Measurements from ENCODE around the gene ESR1. TPM values are rescaled to one million over a fixed set of nuclear protein-coding genes. Genes with fewer than 3 reads are reported as not detected.

ESR1 gene
- total and polyA plus RNA-seq, 4 donors: 0.05 to 16.1 (median 6.3) TPM

DNA sequence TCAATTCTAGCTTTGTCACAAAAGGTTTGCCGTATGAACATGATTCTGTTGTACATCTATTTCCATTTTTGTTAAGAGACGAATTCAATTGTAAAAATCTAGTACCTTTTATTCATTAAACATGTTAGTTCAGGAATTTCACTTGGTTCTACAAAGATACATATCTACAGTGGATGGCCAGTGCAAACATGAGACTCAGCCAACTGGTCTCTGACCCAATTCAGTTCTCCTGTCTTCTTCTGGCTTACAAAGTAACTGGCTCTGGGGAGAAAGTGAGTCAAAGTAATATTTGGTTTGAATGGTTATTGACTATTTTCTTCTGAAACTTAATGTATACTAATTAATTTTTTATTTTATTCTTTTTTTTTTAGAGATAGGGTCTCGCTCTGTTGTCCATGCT, 70.0 kb downstream of the ESR1 start:
- Histone ChIP-seq H3K36me3 (ENCODE audit: control insufficient read depth in 4 of 4, insufficient read depth in 3 of 4, low read depth in 1 of 4, low read length in 3 of 4) (peaks cover 2 to 10% (median 3%) of the 10 kb centered on the region in 4 donors), H3K9ac (ENCODE audit: low read depth in 1 of 2, low read length in 2 of 2) (no peak overlapping the region), H3K4me3 (ENCODE audit: low read depth in 1 of 3, low read length in 3 of 3) (no peak overlapping the region), H3K27me3 (ENCODE audit: control insufficient read depth in 4 of 4, insufficient read depth in 4 of 4, low read length in 3 of 4) (no peaks in the 10 kb centered on the region), H3K9me3 (ENCODE audit: control insufficient read depth in 4 of 4, low read length in 3 of 4) (no peaks in the 10 kb centered on the region), H3K4me1 (ENCODE audit: control insufficient read depth in 4 of 4, insufficient read depth in 4 of 4, low read length in 3 of 4) (peaks cover 5 to 9% (median 7%) of the 10 kb centered on the region in 4 donors), H3K27ac (ENCODE audit: low read depth in 1 of 2, low read length in 2 of 2) (no peak overlapping the region)
- no peak for DNase-seq (ENCODE audit: low spot score)
- WGBS: 69% methylated on average over 3 of the region's 3 CpGs
- TF ChIP-seq, protein P1, sequence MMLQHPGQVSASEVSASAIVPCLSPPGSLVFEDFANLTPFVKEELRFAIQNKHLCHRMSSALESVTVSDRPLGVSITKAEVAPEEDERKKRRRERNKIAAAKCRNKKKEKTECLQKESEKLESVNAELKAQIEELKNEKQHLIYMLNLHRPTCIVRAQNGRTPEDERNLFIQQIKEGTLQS (IDR thresholded peaks at IDR 0.05): no peak
- TF ChIP-seq RAD21 (IDR thresholded peaks at IDR 0.05): no peak
- TF ChIP-seq, protein P2, sequence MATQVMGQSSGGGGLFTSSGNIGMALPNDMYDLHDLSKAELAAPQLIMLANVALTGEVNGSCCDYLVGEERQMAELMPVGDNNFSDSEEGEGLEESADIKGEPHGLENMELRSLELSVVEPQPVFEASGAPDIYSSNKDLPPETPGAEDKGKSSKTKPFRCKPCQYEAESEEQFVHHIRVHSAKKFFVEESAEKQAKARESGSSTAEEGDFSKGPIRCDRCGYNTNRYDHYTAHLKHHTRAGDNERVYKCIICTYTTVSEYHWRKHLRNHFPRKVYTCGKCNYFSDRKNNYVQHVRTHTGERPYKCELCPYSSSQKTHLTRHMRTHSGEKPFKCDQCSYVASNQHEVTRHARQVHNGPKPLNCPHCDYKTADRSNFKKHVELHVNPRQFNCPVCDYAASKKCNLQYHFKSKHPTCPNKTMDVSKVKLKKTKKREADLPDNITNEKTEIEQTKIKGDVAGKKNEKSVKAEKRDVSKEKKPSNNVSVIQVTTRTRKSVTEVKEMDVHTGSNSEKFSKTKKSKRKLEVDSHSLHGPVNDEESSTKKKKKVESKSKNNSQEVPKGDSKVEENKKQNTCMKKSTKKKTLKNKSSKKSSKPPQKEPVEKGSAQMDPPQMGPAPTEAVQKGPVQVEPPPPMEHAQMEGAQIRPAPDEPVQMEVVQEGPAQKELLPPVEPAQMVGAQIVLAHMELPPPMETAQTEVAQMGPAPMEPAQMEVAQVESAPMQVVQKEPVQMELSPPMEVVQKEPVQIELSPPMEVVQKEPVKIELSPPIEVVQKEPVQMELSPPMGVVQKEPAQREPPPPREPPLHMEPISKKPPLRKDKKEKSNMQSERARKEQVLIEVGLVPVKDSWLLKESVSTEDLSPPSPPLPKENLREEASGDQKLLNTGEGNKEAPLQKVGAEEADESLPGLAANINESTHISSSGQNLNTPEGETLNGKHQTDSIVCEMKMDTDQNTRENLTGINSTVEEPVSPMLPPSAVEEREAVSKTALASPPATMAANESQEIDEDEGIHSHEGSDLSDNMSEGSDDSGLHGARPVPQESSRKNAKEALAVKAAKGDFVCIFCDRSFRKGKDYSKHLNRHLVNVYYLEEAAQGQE (IDR thresholded peaks at IDR 0.05): no peak
- TF ChIP-seq TAF1 (conservative IDR thresholded peaks at IDR 0.05): no peak
- no peak for TF ChIP-seq EGR1 (IDR thresholded peaks at IDR 0.05; ENCODE audit: low read depth in 2 of 2)
- TF ChIP-seq, protein P3, sequence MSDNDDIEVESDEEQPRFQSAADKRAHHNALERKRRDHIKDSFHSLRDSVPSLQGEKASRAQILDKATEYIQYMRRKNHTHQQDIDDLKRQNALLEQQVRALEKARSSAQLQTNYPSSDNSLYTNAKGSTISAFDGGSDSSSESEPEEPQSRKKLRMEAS (IDR thresholded peaks at IDR 0.05): no peak
- no peak for TF ChIP-seq SP1 (IDR thresholded peaks at IDR 0.05)
- TF ChIP-seq, protein P4, sequence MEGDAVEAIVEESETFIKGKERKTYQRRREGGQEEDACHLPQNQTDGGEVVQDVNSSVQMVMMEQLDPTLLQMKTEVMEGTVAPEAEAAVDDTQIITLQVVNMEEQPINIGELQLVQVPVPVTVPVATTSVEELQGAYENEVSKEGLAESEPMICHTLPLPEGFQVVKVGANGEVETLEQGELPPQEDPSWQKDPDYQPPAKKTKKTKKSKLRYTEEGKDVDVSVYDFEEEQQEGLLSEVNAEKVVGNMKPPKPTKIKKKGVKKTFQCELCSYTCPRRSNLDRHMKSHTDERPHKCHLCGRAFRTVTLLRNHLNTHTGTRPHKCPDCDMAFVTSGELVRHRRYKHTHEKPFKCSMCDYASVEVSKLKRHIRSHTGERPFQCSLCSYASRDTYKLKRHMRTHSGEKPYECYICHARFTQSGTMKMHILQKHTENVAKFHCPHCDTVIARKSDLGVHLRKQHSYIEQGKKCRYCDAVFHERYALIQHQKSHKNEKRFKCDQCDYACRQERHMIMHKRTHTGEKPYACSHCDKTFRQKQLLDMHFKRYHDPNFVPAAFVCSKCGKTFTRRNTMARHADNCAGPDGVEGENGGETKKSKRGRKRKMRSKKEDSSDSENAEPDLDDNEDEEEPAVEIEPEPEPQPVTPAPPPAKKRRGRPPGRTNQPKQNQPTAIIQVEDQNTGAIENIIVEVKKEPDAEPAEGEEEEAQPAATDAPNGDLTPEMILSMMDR (IDR thresholded peaks at IDR 0.05; ENCODE audit: low read depth, low read length, missing input control): no peak
- TF ChIP-seq YY1 (IDR thresholded peaks at IDR 0.05): no peak
- TF ChIP-seq, protein P5, sequence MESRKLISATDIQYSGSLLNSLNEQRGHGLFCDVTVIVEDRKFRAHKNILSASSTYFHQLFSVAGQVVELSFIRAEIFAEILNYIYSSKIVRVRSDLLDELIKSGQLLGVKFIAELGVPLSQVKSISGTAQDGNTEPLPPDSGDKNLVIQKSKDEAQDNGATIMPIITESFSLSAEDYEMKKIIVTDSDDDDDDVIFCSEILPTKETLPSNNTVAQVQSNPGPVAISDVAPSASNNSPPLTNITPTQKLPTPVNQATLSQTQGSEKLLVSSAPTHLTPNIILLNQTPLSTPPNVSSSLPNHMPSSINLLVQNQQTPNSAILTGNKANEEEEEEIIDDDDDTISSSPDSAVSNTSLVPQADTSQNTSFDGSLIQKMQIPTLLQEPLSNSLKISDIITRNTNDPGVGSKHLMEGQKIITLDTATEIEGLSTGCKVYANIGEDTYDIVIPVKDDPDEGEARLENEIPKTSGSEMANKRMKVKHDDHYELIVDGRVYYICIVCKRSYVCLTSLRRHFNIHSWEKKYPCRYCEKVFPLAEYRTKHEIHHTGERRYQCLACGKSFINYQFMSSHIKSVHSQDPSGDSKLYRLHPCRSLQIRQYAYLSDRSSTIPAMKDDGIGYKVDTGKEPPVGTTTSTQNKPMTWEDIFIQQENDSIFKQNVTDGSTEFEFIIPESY (IDR thresholded peaks at IDR 0.05): no peak
- no peak for TF ChIP-seq FOXA2 (IDR thresholded peaks at IDR 0.05)
- no peak for TF ChIP-seq JUND (IDR thresholded peaks at IDR 0.05)
- TF ChIP-seq HNF4A (conservative IDR thresholded peaks at IDR 0.05): peak in 1 of 2 donors; percentile 27
- TF ChIP-seq FOXA1 (IDR thresholded peaks at IDR 0.05): no peak
- TF ChIP-seq RXRA (IDR thresholded peaks at IDR 0.05): peak in 1 of 2 donors; percentile 18
- no peak for TF ChIP-seq HNF4G (IDR thresholded peaks at IDR 0.05)
- TF ChIP-seq NR2F2 (IDR thresholded peaks at IDR 0.05): no peak
- TF ChIP-seq GABPA (IDR thresholded peaks at IDR 0.05 in 1 of 2, conservative IDR thresholded peaks at IDR 0.05 in 1 of 2): no peak
